Measurements from ENCODE around the gene C16orf74. TPM values are rescaled to one million over a fixed set of nuclear protein-coding genes. Genes with fewer than 3 reads are reported as not detected.

The C16orf74 gene
- total RNA-seq, 1 experiment from 2014 or later, result 68.5 TPM

DNA sequence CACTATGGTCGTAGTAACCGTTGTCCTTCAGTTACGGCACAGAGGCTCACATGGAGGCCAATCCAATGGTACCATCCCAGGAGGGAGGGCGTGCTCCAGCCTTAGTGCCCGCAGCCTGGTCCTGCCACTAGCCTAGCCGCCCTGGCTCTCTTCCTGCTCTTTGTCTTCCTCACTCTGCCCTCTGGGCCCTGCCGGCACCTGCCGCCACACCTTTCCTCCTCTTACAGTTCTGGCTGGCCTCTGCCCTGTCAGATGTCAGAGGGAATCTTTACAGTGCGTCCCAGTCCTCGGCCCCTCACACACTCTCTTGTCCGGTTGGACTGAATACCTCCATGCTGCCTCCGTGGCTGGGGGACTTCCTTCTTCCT, 85.5 kb downstream of the C16orf74 start:
- H3K36me3 Mint-ChIP-seq (ENCODE audit: insufficient read depth, unreplicated experiment), result peaks cover 76% of the 10 kb centered on the region
- no TSS peak for BruUV-seq (replicated peaks)
- no peaks in the 10 kb centered on the region for H3K4me1 Mint-ChIP-seq (ENCODE audit: insufficient read depth, unreplicated experiment)
- H3K4me3 Mint-ChIP-seq (ENCODE audit: unreplicated experiment), result no peak overlapping the region
- CTCF ChIA-PET, result no interaction called here
- DNase-seq (ENCODE audit: unreplicated experiment), result no peak
- H3K27me3 Mint-ChIP-seq (ENCODE audit: insufficient read depth, unreplicated experiment), result no peaks in the 10 kb centered on the region
- POLR2A ChIA-PET, result no interaction called here
- no peak for TF ChIP-seq CTCF (IDR thresholded peaks at IDR 0.05; ENCODE audit: unreplicated experiment)
- H3K9me3 Mint-ChIP-seq (ENCODE audit: unreplicated experiment), result no peaks in the 10 kb centered on the region
- H3K27ac Mint-ChIP-seq (ENCODE audit: low read depth, unreplicated experiment), result no peak overlapping the region
- intact Hi-C loops (cut with micrococcal nuclease), result no loop called here

- no peak for TF ChIP-seq CTCF (IDR thresholded peaks at IDR 0.05; ENCODE audit: unreplicated experiment)
- H3K36me3 Mint-ChIP-seq (ENCODE audit: insufficient read depth, unreplicated experiment), result peaks cover 72% of the 10 kb centered on the region
- intact Hi-C loops (cut with micrococcal nuclease), result no loop called here
- no peak overlapping the region for H3K27ac Mint-ChIP-seq (ENCODE audit: low read depth, unreplicated experiment)
- POLR2A ChIA-PET, result no interaction called here
- H3K4me3 Mint-ChIP-seq (ENCODE audit: unreplicated experiment), result no peak overlapping the region
- BruUV-seq (replicated peaks), result no TSS peak
- no peaks in the 10 kb centered on the region for H3K27me3 Mint-ChIP-seq (ENCODE audit: insufficient read depth, unreplicated experiment)
- CTCF ChIA-PET, result no interaction called here
- DNase-seq (ENCODE audit: unreplicated experiment), result no peak
- H3K9me3 Mint-ChIP-seq (ENCODE audit: unreplicated experiment), result no peaks in the 10 kb centered on the region
- no peaks in the 10 kb centered on the region for H3K4me1 Mint-ChIP-seq (ENCODE audit: insufficient read depth, unreplicated experiment)
Observed at GRCh38 chr16:85664580-85665372, 86.1 kb downstream of the C16orf74 start.

- peaks cover 69% of the 10 kb centered on the region for H3K36me3 Mint-ChIP-seq (ENCODE audit: insufficient read depth, unreplicated experiment)
- no peaks in the 10 kb centered on the region for H3K9me3 Mint-ChIP-seq (ENCODE audit: unreplicated experiment)
- no peak overlapping the region for H3K27ac Mint-ChIP-seq (ENCODE audit: low read depth, unreplicated experiment)
- ChIA-PET CTCF (no interaction called here), POLR2A (no interaction called here)
- DNase-seq (ENCODE audit: unreplicated experiment), result no peak
- intact Hi-C loops (cut with micrococcal nuclease), result no loop called here
- H3K4me1 Mint-ChIP-seq (ENCODE audit: insufficient read depth, unreplicated experiment), result no peaks in the 10 kb centered on the region
- H3K4me3 Mint-ChIP-seq (ENCODE audit: unreplicated experiment), result no peak overlapping the region
- no peak for TF ChIP-seq CTCF (IDR thresholded peaks at IDR 0.05; ENCODE audit: unreplicated experiment)
- H3K27me3 Mint-ChIP-seq (ENCODE audit: insufficient read depth, unreplicated experiment), result no peaks in the 10 kb centered on the region
- BruUV-seq (replicated peaks), result no TSS peak
Observed at GRCh38 chr16:85663891-85664321, 87.0 kb downstream of the C16orf74 start.

DNA sequence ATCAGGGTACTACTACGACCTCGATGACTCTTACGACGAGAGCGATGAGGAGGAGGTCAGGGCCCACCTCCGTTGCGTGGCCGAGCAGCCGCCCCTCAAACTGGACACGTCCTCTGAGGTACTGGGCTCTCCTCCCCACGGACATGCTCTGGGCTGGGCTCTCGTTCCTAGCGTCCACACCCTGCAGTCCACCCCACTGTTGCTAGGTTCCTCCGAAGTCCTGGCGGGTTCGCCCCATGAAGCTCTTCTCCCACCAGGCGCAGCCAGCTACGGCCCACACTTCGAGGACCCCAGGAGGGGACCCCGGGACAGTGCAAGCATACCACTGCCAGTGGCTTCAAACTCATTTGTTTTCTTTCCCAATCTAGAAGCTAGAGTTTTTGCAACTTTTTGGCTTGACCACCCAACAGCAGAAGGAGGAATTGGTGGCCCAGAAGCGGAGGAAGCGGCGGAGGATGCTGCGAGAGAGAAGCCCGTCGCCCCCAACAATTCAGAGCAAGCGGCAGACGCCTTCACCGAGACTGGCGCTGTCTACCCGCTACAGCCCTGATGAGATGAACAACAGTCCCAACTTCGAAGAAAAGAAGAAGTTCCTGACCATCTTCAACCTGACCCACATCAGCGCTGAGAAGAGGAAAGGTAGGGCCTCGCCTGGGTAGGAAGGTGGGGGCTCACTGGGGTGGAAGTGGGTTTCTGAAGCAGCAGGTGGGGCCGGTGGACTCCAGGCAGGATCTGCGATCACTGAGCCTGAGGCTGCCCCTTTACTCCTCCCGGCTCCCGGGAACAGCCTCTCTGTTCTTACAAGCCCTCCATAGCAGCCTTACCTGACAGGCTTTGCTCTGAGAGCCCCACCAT, 87.7 kb downstream of the C16orf74 start:
- no peaks in the 10 kb centered on the region for H3K27me3 Mint-ChIP-seq (ENCODE audit: insufficient read depth, unreplicated experiment)

More for the DNA sequence above, 87.7 kb downstream of the C16orf74 start:
- CTCF ChIA-PET, result no interaction called here
- Mint-ChIP-seq H3K4me3 (ENCODE audit: unreplicated experiment) (no peak overlapping the region), H3K9me3 (ENCODE audit: unreplicated experiment) (no peaks in the 10 kb centered on the region), H3K4me1 (ENCODE audit: insufficient read depth, unreplicated experiment) (no peaks in the 10 kb centered on the region), H3K27ac (ENCODE audit: low read depth, unreplicated experiment) (no peak overlapping the region), H3K36me3 (ENCODE audit: insufficient read depth, unreplicated experiment) (peaks cover 72% of the 10 kb centered on the region)
- intact Hi-C loops (cut with micrococcal nuclease), result no loop called here
- POLR2A ChIA-PET, result interaction anchor here (0.7 kb wide), 1 partner anchor 9 kb away, joined by 4 read pairs; no protein-coding TSS in a partner anchor
- DNase-seq (ENCODE audit: unreplicated experiment), result no peak
- no peak for TF ChIP-seq CTCF (IDR thresholded peaks at IDR 0.05; ENCODE audit: unreplicated experiment)
- no TSS peak for BruUV-seq (replicated peaks)
